Kidney (tissue), 14 donors: ENCODE measurements around the gene CDH13. TPM values are rescaled to one million over a fixed set of nuclear protein-coding genes. Genes with fewer than 3 reads are reported as not detected.

Experiments used
- DNase-seq, 5 donors: peaks; one replicate each; pipeline ENCODE4 v3.0.0-alpha.2; 2013 to 2020
- FAIRE-seq: peaks from 2 replicates; lab custom pipeline; 2012; peaks lifted over from hg19 to GRCh38; lab: Jason Lieb, UNC
- H3K27ac ChIP-seq, 2 donors: one replicate each; pipeline ENCODE4 v1.7.0; 2013; ENCODE audit warnings: low read depth in 2 of 2, low read length in 2 of 2, inconsistent platforms in 1 of 2
- H3K27me3 ChIP-seq: one replicate; pipeline ENCODE4 v1.7.1; 2013; ENCODE audit warnings: low read length, inconsistent platforms; ENCODE audit not compliant: control insufficient read depth, insufficient read depth
- H3K36me3 ChIP-seq, 3 donors: one replicate each; pipeline versions ENCODE4 v1.7.0 to v1.7.1; 2013; ENCODE audit warnings: low read length in 3 of 3, control low read depth in 1 of 3, inconsistent platforms in 1 of 3; ENCODE audit not compliant: insufficient read depth in 3 of 3, control insufficient read depth in 2 of 3
- H3K4me1 ChIP-seq, 3 donors: one replicate each; pipeline versions ENCODE4 v1.7.0 to v1.7.1; 2013; ENCODE audit warnings: low read length in 3 of 3, inconsistent platforms in 1 of 3, low read depth in 1 of 3; ENCODE audit not compliant: control insufficient read depth in 2 of 3, insufficient read depth in 2 of 3
- H3K4me3 ChIP-seq, 3 donors: one replicate each; pipeline versions ENCODE4 v1.7.0 to v1.8.1; 2013; ENCODE audit warnings: low read length in 3 of 3, control low read depth in 1 of 3, inconsistent platforms in 1 of 3
- H3K9ac ChIP-seq, 3 donors: one replicate each; pipeline versions ENCODE4 v1.7.0 to v1.7.1; 2013; ENCODE audit warnings: low read length in 3 of 3, control low read depth in 1 of 3, inconsistent platforms in 1 of 3
- H3K9me3 ChIP-seq, 3 donors: one replicate each; pipeline versions ENCODE4 v1.7.0 to v1.7.1; 2013; ENCODE audit warnings: low read length in 3 of 3, control low read depth in 1 of 3, inconsistent platforms in 1 of 3; ENCODE audit not compliant: control insufficient read depth in 2 of 3, insufficient read depth in 1 of 3
- CTCF ChIP-seq: IDR thresholded peaks from 3 replicates; pipeline ENCODE4 v1.5.1; 2012; ENCODE audit warnings: mild to moderate bottlenecking, moderate library complexity, borderline replicate concordance; ENCODE audit not compliant: insufficient read depth; ENCODE audit errors: extremely low read depth
- intact Hi-C: fragments of 100-400 bp; cut with DNase I; formaldehyde crosslinking; loops from one replicate; pipeline ENCODE4 v1.11.1; 2022
- polyA plus RNA-seq: library from polyadenylated mRNA; stranded (reverse); fragments of 350-450 nt; fragmentation: Illumina TruSeq; extraction: RNeasy Lipid Tissue Mini Kit (QIAGEN cat#74804); gene quantifications from one replicate; pipeline ENCODE4 v1.2.3, GENCODE V29; 2014; ENCODE audit warnings: low read depth, low replicate concordance; ENCODE audit not compliant: insufficient read depth
- total RNA-seq: library from RNA; stranded (reverse); fragmentation: NEBNext Ultra II Directional; extraction: Animal tissue kit (Norgen Biotek cat#: 25700); gene quantifications from one replicate; pipeline ENCODE4 v1.2.1, GENCODE V29; 2021
- donor health status: control.
- donor health status: control.
- donor health status: control.
- donor health status: control.
- donor health status: control.
- donor health status: DM: yes; HTN: yes; CAD: no.
- donor health status: Normal renal cell carcinoma (clear cell type).

The CDH13 gene
- total and polyA plus RNA-seq, 2 donors from 2014 or later, result 4.8 to 13.8 TPM

- TF ChIP-seq CTCF, result no peak
- H3K4me1 ChIP-seq, result no peaks in the 10 kb centered on the region
- intact Hi-C loops, result no loop called here
- FAIRE-seq (no peak), DNase-seq (no peak)
- no peak overlapping the region for H3K9ac ChIP-seq
- H3K9me3 ChIP-seq, result no peaks in the 10 kb centered on the region
- H3K27me3 ChIP-seq, result no peaks in the 10 kb centered on the region
- H3K4me3 ChIP-seq, result no peak overlapping the region
- H3K27ac ChIP-seq, result no peak overlapping the region
- H3K36me3 ChIP-seq, result no peaks in the 10 kb centered on the region
Measured at GRCh38 chr16:83581994-83582747, 955.4 kb downstream of the CDH13 start.

GRCh38 chr16:83586036-83586435, 959.3 kb downstream of the CDH13 start:
- DNase-seq (no peak), FAIRE-seq (no peak)
- intact Hi-C loops, result no loop called here
- Histone ChIP-seq H3K9me3 (no peaks in the 10 kb centered on the region), H3K27ac (no peak overlapping the region), H3K9ac (no peak overlapping the region), H3K27me3 (no peaks in the 10 kb centered on the region), H3K4me1 (no peaks in the 10 kb centered on the region), H3K36me3 (no peaks in the 10 kb centered on the region), H3K4me3 (no peak overlapping the region)
- TF ChIP-seq CTCF, result no peak

GRCh38 chr16:83586461-83587200, 959.9 kb downstream of the CDH13 start:
- H3K27ac ChIP-seq, result no peak overlapping the region
- intact Hi-C loops, result no loop called here
- TF ChIP-seq CTCF, result no peak
- H3K4me1 ChIP-seq, result no peaks in the 10 kb centered on the region
- H3K36me3 ChIP-seq, result no peaks in the 10 kb centered on the region
- H3K27me3 ChIP-seq, result no peaks in the 10 kb centered on the region
- no peak overlapping the region for H3K9ac ChIP-seq
- no peaks in the 10 kb centered on the region for H3K9me3 ChIP-seq
- peak in 2 of 5 donors; percentile 6 to 9 for DNase-seq
- FAIRE-seq, result no peak
- H3K4me3 ChIP-seq, result no peak overlapping the region
